GM10248 (cell line): Measurements from ENCODE around the gene MAPK14.

Experiments used
- CTCF ChIA-PET: fragments of 300-600 bp; sonication (Branson Sonifier 250); formaldehyde crosslinking; extraction: SDS; loops from one replicate; lab custom pipeline; 2021; ENCODE audit warnings: antibody characterized with exemption; lab: Yijun Ruan, JAX
- POLR2A ChIA-PET: fragments of 350-650 bp; sonication (Branson Sonifier 250); formaldehyde crosslinking; extraction: SDS; loops from one replicate; lab custom pipeline; 2020; ENCODE audit warnings: antibody characterized with exemption; lab: Yijun Ruan, JAX
- DNase-seq: peaks from one replicate; pipeline ENCODE4 v3.0.0; 2012; ENCODE audit errors: extremely low spot score
- TF ChIP-seq, protein P1 (sequence below): IDR thresholded peaks from 2 replicates; pipeline ENCODE4 v1.5.1; 2012; ENCODE audit warnings: mild to moderate bottlenecking, low read depth; ENCODE audit errors: extremely low read depth, missing control alignments, control extremely low read depth

Gene MAPK14

GRCh38 chr6:36049582-36049981, 22.0 kb downstream of the MAPK14 start:
- TF ChIP-seq, protein P1, sequence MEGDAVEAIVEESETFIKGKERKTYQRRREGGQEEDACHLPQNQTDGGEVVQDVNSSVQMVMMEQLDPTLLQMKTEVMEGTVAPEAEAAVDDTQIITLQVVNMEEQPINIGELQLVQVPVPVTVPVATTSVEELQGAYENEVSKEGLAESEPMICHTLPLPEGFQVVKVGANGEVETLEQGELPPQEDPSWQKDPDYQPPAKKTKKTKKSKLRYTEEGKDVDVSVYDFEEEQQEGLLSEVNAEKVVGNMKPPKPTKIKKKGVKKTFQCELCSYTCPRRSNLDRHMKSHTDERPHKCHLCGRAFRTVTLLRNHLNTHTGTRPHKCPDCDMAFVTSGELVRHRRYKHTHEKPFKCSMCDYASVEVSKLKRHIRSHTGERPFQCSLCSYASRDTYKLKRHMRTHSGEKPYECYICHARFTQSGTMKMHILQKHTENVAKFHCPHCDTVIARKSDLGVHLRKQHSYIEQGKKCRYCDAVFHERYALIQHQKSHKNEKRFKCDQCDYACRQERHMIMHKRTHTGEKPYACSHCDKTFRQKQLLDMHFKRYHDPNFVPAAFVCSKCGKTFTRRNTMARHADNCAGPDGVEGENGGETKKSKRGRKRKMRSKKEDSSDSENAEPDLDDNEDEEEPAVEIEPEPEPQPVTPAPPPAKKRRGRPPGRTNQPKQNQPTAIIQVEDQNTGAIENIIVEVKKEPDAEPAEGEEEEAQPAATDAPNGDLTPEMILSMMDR = no peak
- no peak for DNase-seq
- ChIA-PET CTCF (interaction anchor here (0.9 to 1.5 kb wide), 2 partner anchors 14 to 45 kb away, joined by 3 to 4 read pairs; no protein-coding TSS in a partner anchor), POLR2A (interaction anchor here (0.5 kb wide), 1 partner anchor 167 kb away, joined by 5 read pairs; no protein-coding TSS in a partner anchor)

- DNase-seq = no peak
- CTCF ChIA-PET = no interaction called here
- POLR2A ChIA-PET = no interaction called here
- TF ChIP-seq, protein P1 = no peak
These were observed 22.7 kb downstream of the MAPK14 start for GRCh38 chr6:36050305-36050704.

- POLR2A ChIA-PET = no interaction called here
- CTCF ChIA-PET = interaction anchor here (0.9 to 1.6 kb wide), 5 partner anchors 8 to 45 kb away, joined by 4 to 5 read pairs (median 4); partner anchors contain the start of gene MAPK14
- DNase-seq = no peak
These were observed 23.5 kb downstream of the MAPK14 start for GRCh38 chr6:36050947-36051710.

GRCh38 chr6:36052097-36052496, 24.5 kb downstream of the MAPK14 start:
- no peak for DNase-seq
- CTCF ChIA-PET = interaction anchor here (0.8 to 1.6 kb wide), 4 partner anchors 22 to 44 kb away, joined by 3 to 4 read pairs (median 4); partner anchors contain the start of gene MAPK14
- TF ChIP-seq, protein P1 = no peak
- POLR2A ChIA-PET = no interaction called here

More at GRCh38 chr6:36050947-36051710, 23.5 kb downstream of the MAPK14 start:
- TF ChIP-seq, protein P1 = no peak

GRCh38 chr6:36053878-36054277, 26.3 kb downstream of the MAPK14 start:
- ChIA-PET CTCF (no interaction called here), POLR2A (no interaction called here)
- no peak for DNase-seq
- TF ChIP-seq, protein P1 = no peak

DNA sequence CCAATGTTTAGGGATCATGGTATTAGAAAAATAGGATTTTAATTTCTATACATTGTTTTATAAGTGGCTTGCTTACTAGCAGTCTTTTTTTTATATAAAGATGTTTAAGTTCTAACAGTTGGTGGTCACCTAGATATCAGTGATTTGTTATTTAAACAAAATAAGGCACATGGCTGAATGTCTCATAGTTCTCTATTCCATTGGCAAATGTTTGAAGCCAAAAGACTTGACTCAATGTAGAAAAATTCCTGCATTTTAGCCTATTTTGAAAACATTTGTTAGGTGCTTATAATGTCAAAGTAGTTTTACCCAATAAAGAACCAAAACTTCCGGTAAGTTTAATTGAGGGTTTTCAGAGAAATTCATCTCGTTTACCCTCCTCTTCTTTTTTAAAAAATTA, 26.8 kb downstream of the MAPK14 start:
- ChIA-PET POLR2A (no interaction called here), CTCF (no interaction called here)
- TF ChIP-seq, protein P1 = no peak
- DNase-seq = no peak
